H1 (cell line): ENCODE data around the gene CAD. TPM values are rescaled to one million over a fixed set of nuclear protein-coding genes. Genes with fewer than 3 reads are reported as not detected.

Experiments used
- CTCF ChIA-PET: fragments of 300-600 bp; sonication (Branson Sonifier 250); formaldehyde crosslinking; loops from one replicate; lab custom pipeline; 2021; ENCODE audit not compliant: partially characterized antibody; lab: Charles Lee
- POLR2A ChIA-PET: fragments of 300-600 bp; sonication (Branson Sonifier 250); formaldehyde crosslinking; loops from one replicate; lab custom pipeline; 2021; ENCODE audit warnings: inconsistent platforms; ENCODE audit not compliant: partially characterized antibody; lab: Charles Lee
- DNase-seq, 2 experiments: peaks; one replicate each; pipeline versions ENCODE4 v3.0.0 to v3.0.0-alpha.2; 2010 to 2022; ENCODE audit warnings: low spot score in 2 of 2, low read depth in 1 of 2, mixed read lengths in 1 of 2
- FAIRE-seq: peaks from 2 replicates; lab custom pipeline; 2011; peaks lifted over from hg19 to GRCh38; lab: Jason Lieb, UNC
- H2AFZ ChIP-seq: 2 replicates; pipeline ENCODE4 v1.8.1; 2012; ENCODE audit warnings: low read length, inconsistent platforms
- H2AK5ac ChIP-seq: 2 replicates; pipeline ENCODE4 v1.6.1; 2013; ENCODE audit warnings: low read depth, low read length
- H2BK120ac ChIP-seq: replicated peaks from 2 replicates; pipeline ENCODE3; 2013; ENCODE audit warnings: low read depth, low read length, inconsistent platforms
- H2BK12ac ChIP-seq: 2 replicates; pipeline ENCODE4 v1.6.1; 2013; ENCODE audit warnings: low read depth, low read length
- H2BK15ac ChIP-seq: 2 replicates; pipeline ENCODE4 v1.6.1; 2013; ENCODE audit warnings: low read length
- H2BK20ac ChIP-seq: 2 replicates; pipeline ENCODE4 v1.6.1; 2013; ENCODE audit warnings: low read length
- H2BK5ac ChIP-seq: 2 replicates; pipeline ENCODE4 v1.6.1; 2013; ENCODE audit warnings: low read depth, low read length
- H3K14ac ChIP-seq: 2 replicates; pipeline ENCODE4 v1.6.1; 2013; ENCODE audit warnings: inconsistent platforms; ENCODE audit not compliant: insufficient read length
- H3K18ac ChIP-seq: 2 replicates; pipeline ENCODE4 v1.6.1; 2013; ENCODE audit warnings: low read length; ENCODE audit errors: extremely low read depth
- H3K23ac ChIP-seq: 2 replicates; pipeline ENCODE4 v1.6.1; 2013; ENCODE audit warnings: inconsistent platforms; ENCODE audit not compliant: insufficient read length
- H3K23me2 ChIP-seq: 2 replicates; pipeline ENCODE4 v1.6.1; 2013; ENCODE audit warnings: low read depth, low read length
- H3K27ac ChIP-seq: 2 replicates; pipeline ENCODE4 v1.6.1; 2011; ENCODE audit warnings: low read depth, low read length, inconsistent platforms
- H3K27me3 ChIP-seq, 4 experiments: replicated peaks in 1 of 4; 1 replicate in 1 of 4; 2 replicates in 3 of 4; pipeline versions ENCODE4 v1.6.1 to v1.8.1; 2011 to 2013; ENCODE audit warnings: low read length in 3 of 4, mild to moderate bottlenecking in 3 of 4, inconsistent platforms in 2 of 4, mixed read lengths in 2 of 4, moderate library complexity in 1 of 4; ENCODE audit not compliant: control insufficient read depth in 3 of 4, insufficient read depth in 3 of 4; ENCODE audit errors: extremely low read depth in 1 of 4
- H3K36me3 ChIP-seq, 4 experiments: 2 replicates each; pipeline versions ENCODE4 v1.6.1 to v1.8.1; 2011 to 2013; ENCODE audit warnings: mild to moderate bottlenecking in 4 of 4, low read length in 3 of 4, moderate library complexity in 2 of 4, control low read depth in 1 of 4, inconsistent platforms in 1 of 4; ENCODE audit not compliant: insufficient read depth in 4 of 4, control insufficient read depth in 2 of 4
- H3K4ac ChIP-seq: replicated peaks from 2 replicates; pipeline ENCODE3; 2013; ENCODE audit warnings: low read length, low read depth, mixed read lengths, inconsistent platforms; ENCODE audit not compliant: insufficient read length
- H3K4me1 ChIP-seq, 4 experiments: replicated peaks in 1 of 4; 1 replicate in 1 of 4; 2 replicates in 3 of 4; pipeline versions ENCODE4 v1.6.1 to v1.8.1; 2011 to 2013; ENCODE audit warnings: low read length in 3 of 4, inconsistent platforms in 2 of 4, mixed read lengths in 1 of 4; ENCODE audit not compliant: insufficient read depth in 4 of 4, control insufficient read depth in 3 of 4
- H3K4me2 ChIP-seq, 2 experiments: 2 replicates each; pipeline versions ENCODE4 v1.6.1 to v1.8.1; 2011 to 2013; ENCODE audit warnings: low read depth in 2 of 2, low read length in 2 of 2, control low read depth in 1 of 2, inconsistent platforms in 1 of 2, mild to moderate bottlenecking in 1 of 2; ENCODE audit not compliant: insufficient read depth in 1 of 2
- H3K4me3 ChIP-seq, 4 experiments: fragments of 200-600, 300-600 bp in 1 of 4; sonication (generic), shearing (Covaris generic), sonication (Bioruptor Twin) in 1 of 4; 2 replicates each; pipeline versions ENCODE4 v1.5.1 to v1.8.1; 2011 to 2016; ENCODE audit warnings: low read length in 4 of 4, low read depth in 3 of 4, control low read depth in 2 of 4, inconsistent platforms in 2 of 4, mild to moderate bottlenecking in 2 of 4, mixed read lengths in 1 of 4, moderate library complexity in 1 of 4; ENCODE audit not compliant: insufficient read depth in 2 of 4; ENCODE audit errors: extremely low read depth in 1 of 4
- H3K56ac ChIP-seq: replicated peaks from 2 replicates; pipeline ENCODE3; 2013; ENCODE audit warnings: low read depth, mild to moderate bottlenecking, mixed read lengths, low read length, inconsistent platforms; ENCODE audit not compliant: insufficient read length
- H3K79me1 ChIP-seq: 2 replicates; pipeline ENCODE4 v1.6.1; 2013; ENCODE audit warnings: low read depth, low read length, control low read depth
- H3K79me2 ChIP-seq, 2 experiments: 2 replicates each; pipeline versions ENCODE4 v1.6.1 to v1.8.1; 2012 to 2013; ENCODE audit warnings: low read length in 2 of 2, mild to moderate bottlenecking in 2 of 2, inconsistent platforms in 1 of 2; ENCODE audit not compliant: insufficient read depth in 2 of 2, control insufficient read depth in 1 of 2
- H3K9ac ChIP-seq, 4 experiments: replicated peaks in 1 of 4; 1 replicate in 1 of 4; 2 replicates in 3 of 4; pipeline versions ENCODE4 v1.6.1 to v1.8.1; 2011 to 2013; ENCODE audit warnings: low read depth in 3 of 4, low read length in 3 of 4, control low read depth in 2 of 4, mild to moderate bottlenecking in 2 of 4, moderate library complexity in 2 of 4, inconsistent platforms in 1 of 4; ENCODE audit errors: extremely low read depth in 1 of 4
- H3K9me3 ChIP-seq, 2 experiments: 2 replicates each; pipeline versions ENCODE4 v1.6.1 to v1.8.1; 2012 to 2013; ENCODE audit warnings: mild to moderate bottlenecking in 2 of 2, moderate library complexity in 2 of 2, control low read depth in 1 of 2, inconsistent platforms in 1 of 2, low read depth in 1 of 2, low read length in 1 of 2, mixed read lengths in 1 of 2; ENCODE audit not compliant: insufficient read depth in 2 of 2
- H4K20me1 ChIP-seq, 2 experiments: replicated peaks in 1 of 2; 2 replicates each; pipeline versions ENCODE3 to v1.8.1; 2011 to 2013; ENCODE audit warnings: inconsistent platforms in 2 of 2, low read length in 2 of 2, mild to moderate bottlenecking in 1 of 2; ENCODE audit not compliant: insufficient read depth in 2 of 2, control insufficient read depth in 1 of 2
- H4K5ac ChIP-seq: 2 replicates; pipeline ENCODE4 v1.6.1; 2013; ENCODE audit warnings: low read length, low read depth, mixed read lengths, inconsistent platforms; ENCODE audit not compliant: insufficient read length
- H4K8ac ChIP-seq: 2 replicates; pipeline ENCODE4 v1.8.0; 2013; ENCODE audit warnings: mild to moderate bottlenecking, moderate library complexity, low read length, inconsistent platforms; ENCODE audit not compliant: insufficient read depth; ENCODE audit errors: extremely low read depth
- H4K91ac ChIP-seq: replicated peaks from 2 replicates; pipeline ENCODE3; 2013; ENCODE audit warnings: low read length, mixed read lengths, inconsistent platforms; ENCODE audit not compliant: insufficient read length
- KDM1A ChIP-seq: fragments of 200-600, 300-600 bp; sonication (generic); IDR thresholded peaks from 2 replicates; pipeline ENCODE4 v1.7.1; 2016; ENCODE audit warnings: mild to moderate bottlenecking, low read length, borderline replicate concordance
- MAX ChIP-seq: IDR thresholded peaks from 2 replicates; pipeline ENCODE4 v1.6.1; 2012; ENCODE audit warnings: inconsistent platforms
- ZNF274 ChIP-seq: IDR thresholded peaks from 2 replicates; pipeline ENCODE4 v1.7.0; 2012; ENCODE audit warnings: low read length, borderline replicate concordance; ENCODE audit errors: extremely low read depth
- WGBS, 2 experiments: shearing (Covaris generic) in 1 of 2; methylation state at CpG; one replicate each; pipeline versions ENCODE4 v1.1.6 to v1.1.7; 2013 to 2015; ENCODE audit warnings: low lambda C conversion rate in 2 of 2, mixed read lengths in 2 of 2, inconsistent platforms in 1 of 2, low coverage in 1 of 2, missing lambda C conversion rate in 1 of 2; ENCODE audit not compliant: insufficient replicate concordance in 2 of 2, insufficient coverage in 1 of 2, insufficient read length in 1 of 2; ENCODE audit errors: extremely low coverage in 1 of 2, missing lambda C conversion rate in 1 of 2; 5-methylcytosine and 5-hydroxymethylcytosine counted together
- polyA plus RNA-seq, 7 experiments: library from polyadenylated mRNA; depleted of rRNA in 3 of 7; stranded (reverse) in 5 of 7; unstranded in 2 of 7; fragments of >200 nt in 5 of 7; fragments of 200-250 nt in 2 of 7; gene quantifications; 1 replicate in 5 of 7; 2 replicates in 1 of 7; 4 replicates in 1 of 7; pipeline versions ENCODE4 v1.2.1 to v1.2.3, GENCODE V29; 2011 to 2013; ENCODE audit warnings: missing spikeins in 2 of 7, mixed read lengths in 2 of 7
- total RNA-seq: library from RNA; stranded (reverse); fragmentation: NEBNext Ultra II Directional; extraction: Animal tissue kit (Norgen Biotek cat#: 25700); gene quantifications from 2 replicates; pipeline ENCODE4 v1.2.1, GENCODE V29; 2021

Gene CAD
- total and polyA plus RNA-seq, 2 of the 8 experiments (the other 6 are each of a cell fraction or from before 2014, with no cell fraction given): 130 to 146 TPM

- Histone ChIP-seq H3K56ac (no peak overlapping the region), H2BK20ac (no peak overlapping the region), H2BK12ac (no peak overlapping the region), H4K91ac (no peak overlapping the region), H3K23ac (no peak overlapping the region), H3K14ac (no peak overlapping the region), H3K18ac (no peak overlapping the region), H2AK5ac (no peak overlapping the region), H2AFZ (no peak overlapping the region), H3K27me3 (no peaks in the 10 kb centered on the region), H2BK15ac (no peak overlapping the region), H2BK120ac (no peak overlapping the region), H4K20me1 (peaks cover 4 to 21% of the 10 kb centered on the region in 2 experiments), H4K8ac (no peak overlapping the region), H3K4me1 (no peaks in the 10 kb centered on the region), H3K79me1 (no peaks in the 10 kb centered on the region), H3K4me2 (no peak overlapping the region), H3K79me2 (no peaks in the 10 kb centered on the region), H3K36me3 (peaks cover 82 to 99% (median 96%) of the 10 kb centered on the region in 4 experiments), H3K4me3 (no peak overlapping the region), H3K23me2 (no peaks in the 10 kb centered on the region), H3K4ac (no peak overlapping the region), H2BK5ac (no peak overlapping the region), H3K9ac (no peak overlapping the region), H4K5ac (no peak overlapping the region), H3K27ac (no peak overlapping the region), H3K9me3 (no peaks in the 10 kb centered on the region)
- DNase-seq (no peak), FAIRE-seq (no peak)
- 94% methylated on average over 10 of the region's 12 CpGs; no CpG with 5 or more reads in 1 of the 2 experiments for WGBS, 2 experiments
- POLR2A ChIA-PET: interaction anchor here (0.6 to 32.6 kb wide), 9 partner anchors 7 to 120 kb away, joined by 3 to 835 read pairs (median 5); partner anchors contain the start of genes CAD, GTF3C2 and TRIM54
- CTCF ChIA-PET: interaction anchor here (0.8 to 6.9 kb wide), 10 partner anchors 8 to 155 kb away, joined by 3 to 55 read pairs (median 4); partner anchors contain the start of gene TRIM54
- no peak for TF ChIP-seq KDM1A
- TF ChIP-seq MAX: no peak
- TF ChIP-seq ZNF274: no peak
Observed at GRCh38 chr2:27236136-27236535, 19.0 kb downstream of the CAD start.
